HepG2 (cell line): Measurements from ENCODE around the gene PSMD8. TPM values are rescaled to one million over a fixed set of nuclear protein-coding genes. Genes with fewer than 3 reads are reported as not detected.
A peak's percentile ranks its signal among the peaks of the same experiment; 100 is the strongest.

Experiments
- ARNT2 ChIP-seq: sonication (generic); formaldehyde crosslinking; IDR thresholded peaks from 2 replicates; pipeline ENCODE4 v1.8.0; 2022; ENCODE audit warnings: mild to moderate bottlenecking, low read depth, missing genetic modification reagents, moderate library complexity
- JDP2 ChIP-seq: sonication (generic); formaldehyde crosslinking; IDR thresholded peaks from 2 replicates; pipeline ENCODE4 v1.8.1; 2022; ENCODE audit warnings: missing genetic modification reagents, borderline replicate concordance
- KDM2A ChIP-seq: sonication (generic); formaldehyde crosslinking; IDR thresholded peaks from 2 replicates; pipeline ENCODE4 v1.4.0; 2020; ENCODE audit warnings: low read depth, missing genetic modification reagents, borderline replicate concordance
- MBD4 ChIP-seq: IDR thresholded peaks from 2 replicates; pipeline ENCODE4 v1.6.1; 2012; ENCODE audit warnings: low read length, inconsistent platforms, borderline replicate concordance
- NR3C1 ChIP-seq: sonication (generic); formaldehyde crosslinking; IDR thresholded peaks from 2 replicates; pipeline ENCODE4 v1.4.0; 2020; ENCODE audit warnings: missing genetic modification reagents
- RNF219 ChIP-seq: sonication (generic); formaldehyde crosslinking; IDR thresholded peaks from 2 replicates; pipeline ENCODE4 v1.5.0; 2020; ENCODE audit warnings: mild to moderate bottlenecking, missing genetic modification reagents
- SAFB2 ChIP-seq: sonication (generic); formaldehyde crosslinking; IDR thresholded peaks from 2 replicates; pipeline ENCODE4 v1.5.1; 2020; ENCODE audit warnings: missing genetic modification reagents, low read depth, mild to moderate bottlenecking, borderline replicate concordance
- TOE1 ChIP-seq: sonication (generic); formaldehyde crosslinking; IDR thresholded peaks from 2 replicates; pipeline ENCODE4 v1.4.0; 2020; ENCODE audit warnings: mild to moderate bottlenecking, missing genetic modification reagents
- YEATS4 ChIP-seq: sonication (generic); formaldehyde crosslinking; IDR thresholded peaks from 2 replicates; pipeline ENCODE4 v1.4.0; 2020; ENCODE audit warnings: missing genetic modification reagents, borderline replicate concordance
- ZBTB7A ChIP-seq: sonication (generic); formaldehyde crosslinking; IDR thresholded peaks from 2 replicates; pipeline ENCODE4 v1.8.0; 2022; ENCODE audit warnings: mild to moderate bottlenecking, missing genetic modification reagents
- ZNF138 ChIP-seq: sonication (generic); formaldehyde crosslinking; IDR thresholded peaks from 2 replicates; pipeline ENCODE4 v1.5.0; 2020; ENCODE audit warnings: mild to moderate bottlenecking, low read depth, missing genetic modification reagents
- ZNF180 ChIP-seq: sonication (generic); formaldehyde crosslinking; IDR thresholded peaks from 2 replicates; pipeline ENCODE4 v1.4.0; 2020; ENCODE audit warnings: low read depth, missing genetic modification reagents, borderline replicate concordance
- ZNF235 ChIP-seq: sonication (generic); formaldehyde crosslinking; IDR thresholded peaks from 2 replicates; pipeline ENCODE4 v1.8.1; 2023; ENCODE audit warnings: mild to moderate bottlenecking, missing genetic modification reagents, borderline replicate concordance
- ZNF24 ChIP-seq: fragments of 450-650 bp; IDR thresholded peaks from 2 replicates; pipeline ENCODE4 v1.6.1; 2017; ENCODE audit warnings: antibody characterized with exemption, mild to moderate bottlenecking
- ZNF350 ChIP-seq: sonication (generic); formaldehyde crosslinking; IDR thresholded peaks from 2 replicates; pipeline ENCODE4 v1.4.0; 2020; ENCODE audit warnings: mild to moderate bottlenecking, low read depth, missing genetic modification reagents, borderline replicate concordance
- ZNF891 ChIP-seq: sonication (generic); formaldehyde crosslinking; IDR thresholded peaks from 2 replicates; pipeline ENCODE4 v1.5.0; 2020; ENCODE audit warnings: mild to moderate bottlenecking, missing genetic modification reagents
- polyA plus RNA-seq, 8 experiments: library from polyadenylated mRNA; depleted of rRNA in 3 of 8; stranded (reverse) in 7 of 8; unstranded in 1 of 8; fragments of >200 nt; fragmentation: Illumina TruSeq in 4 of 8; extraction: Trizol in 4 of 8; gene quantifications; 2 replicates each; pipeline versions ENCODE4 v1.2.1 to v1.2.3, GENCODE V29; 2011 to 2016; ENCODE audit warnings: low read depth in 4 of 8, missing spikeins in 1 of 8, mixed read lengths in 1 of 8; ENCODE audit not compliant: insufficient read depth in 1 of 8
- total RNA-seq, 5 experiments: library from RNA; depleted of rRNA; stranded (reverse); fragments of >200 nt; fragmentation: Illumina TruSeq; extraction: Trizol; gene quantifications; 2 replicates each; pipeline ENCODE4 v1.2.3, GENCODE V29; 2016; ENCODE audit warnings: low read depth in 1 of 5
- TF ChIP-seq, protein P1 (sequence below): sonication (generic); formaldehyde crosslinking; IDR thresholded peaks from 2 replicates; pipeline ENCODE4 v1.4.0; 2020; ENCODE audit warnings: missing genetic modification reagents
- TF ChIP-seq, protein P2 (sequence below): sonication (generic); formaldehyde crosslinking; IDR thresholded peaks from 2 replicates; pipeline ENCODE4 v1.4.0; 2020; ENCODE audit warnings: missing genetic modification reagents
- TF ChIP-seq, protein P3 (sequence below): sonication (generic); formaldehyde crosslinking; IDR thresholded peaks from 2 replicates; pipeline ENCODE4 v1.5.1; 2020; ENCODE audit warnings: missing genetic modification reagents, mild to moderate bottlenecking, borderline replicate concordance

PSMD8 gene
- total and polyA plus RNA-seq, 2 of the 13 experiments (the other 11 are each of a cell fraction or from before 2014, with no cell fraction given) = 162 to 296 TPM

DNA sequence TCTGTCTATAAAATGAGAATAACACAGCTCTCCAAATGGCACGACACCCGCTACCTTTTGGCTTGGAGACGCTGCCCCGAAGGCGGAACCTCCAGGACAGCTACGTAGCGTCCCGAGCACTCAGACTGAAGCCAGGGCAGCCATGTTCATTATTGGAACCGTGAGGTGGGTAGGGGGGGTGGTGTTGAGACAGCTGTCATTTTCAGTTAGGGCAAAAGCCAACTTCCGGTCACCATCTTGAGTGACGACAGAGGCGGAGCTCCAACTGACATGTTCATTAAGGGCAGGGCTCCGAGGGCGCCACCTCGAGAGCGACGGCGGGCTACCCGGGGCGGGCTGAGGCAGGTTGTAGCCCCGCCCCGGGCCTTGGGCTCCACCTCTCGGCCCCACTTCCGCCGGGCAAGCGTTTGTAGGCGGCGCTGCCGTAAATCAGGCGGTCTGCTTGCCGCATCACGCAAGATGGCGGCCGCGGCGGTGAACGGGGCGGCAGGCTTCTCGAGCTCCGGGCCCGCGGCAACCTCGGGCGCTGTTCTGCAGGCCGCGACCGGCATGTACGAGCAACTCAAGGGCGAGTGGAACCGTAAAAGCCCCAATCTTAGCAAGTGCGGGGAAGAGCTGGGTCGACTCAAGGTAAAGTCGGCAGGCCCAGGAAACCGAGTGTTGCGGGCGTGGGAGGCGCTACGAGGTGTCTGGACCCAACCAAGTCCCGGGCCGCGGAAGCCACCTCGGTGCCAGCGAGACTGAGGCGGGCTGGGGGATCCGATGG lies at the start of gene PSMD8 (continued):
- TF ChIP-seq, protein P1, sequence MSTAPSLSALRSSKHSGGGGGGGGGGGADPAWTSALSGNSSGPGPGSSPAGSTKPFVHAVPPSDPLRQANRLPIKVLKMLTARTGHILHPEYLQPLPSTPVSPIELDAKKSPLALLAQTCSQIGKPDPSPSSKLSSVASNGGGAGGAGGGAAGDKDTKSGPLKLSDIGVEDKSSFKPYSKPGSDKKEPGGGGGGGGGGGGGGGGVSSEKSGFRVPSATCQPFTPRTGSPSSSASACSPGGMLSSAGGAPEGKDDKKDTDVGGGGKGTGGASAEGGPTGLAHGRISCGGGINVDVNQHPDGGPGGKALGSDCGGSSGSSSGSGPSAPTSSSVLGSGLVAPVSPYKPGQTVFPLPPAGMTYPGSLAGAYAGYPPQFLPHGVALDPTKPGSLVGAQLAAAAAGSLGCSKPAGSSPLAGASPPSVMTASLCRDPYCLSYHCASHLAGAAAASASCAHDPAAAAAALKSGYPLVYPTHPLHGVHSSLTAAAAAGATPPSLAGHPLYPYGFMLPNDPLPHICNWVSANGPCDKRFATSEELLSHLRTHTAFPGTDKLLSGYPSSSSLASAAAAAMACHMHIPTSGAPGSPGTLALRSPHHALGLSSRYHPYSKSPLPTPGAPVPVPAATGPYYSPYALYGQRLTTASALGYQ = peak; percentile 19; the same call in 1 of the 2 replicates
- TF ChIP-seq TOE1 (CRISPR knock-in tag) = peak; percentile 33; the same call in 1 of the 2 replicates
- TF ChIP-seq, protein P2, sequence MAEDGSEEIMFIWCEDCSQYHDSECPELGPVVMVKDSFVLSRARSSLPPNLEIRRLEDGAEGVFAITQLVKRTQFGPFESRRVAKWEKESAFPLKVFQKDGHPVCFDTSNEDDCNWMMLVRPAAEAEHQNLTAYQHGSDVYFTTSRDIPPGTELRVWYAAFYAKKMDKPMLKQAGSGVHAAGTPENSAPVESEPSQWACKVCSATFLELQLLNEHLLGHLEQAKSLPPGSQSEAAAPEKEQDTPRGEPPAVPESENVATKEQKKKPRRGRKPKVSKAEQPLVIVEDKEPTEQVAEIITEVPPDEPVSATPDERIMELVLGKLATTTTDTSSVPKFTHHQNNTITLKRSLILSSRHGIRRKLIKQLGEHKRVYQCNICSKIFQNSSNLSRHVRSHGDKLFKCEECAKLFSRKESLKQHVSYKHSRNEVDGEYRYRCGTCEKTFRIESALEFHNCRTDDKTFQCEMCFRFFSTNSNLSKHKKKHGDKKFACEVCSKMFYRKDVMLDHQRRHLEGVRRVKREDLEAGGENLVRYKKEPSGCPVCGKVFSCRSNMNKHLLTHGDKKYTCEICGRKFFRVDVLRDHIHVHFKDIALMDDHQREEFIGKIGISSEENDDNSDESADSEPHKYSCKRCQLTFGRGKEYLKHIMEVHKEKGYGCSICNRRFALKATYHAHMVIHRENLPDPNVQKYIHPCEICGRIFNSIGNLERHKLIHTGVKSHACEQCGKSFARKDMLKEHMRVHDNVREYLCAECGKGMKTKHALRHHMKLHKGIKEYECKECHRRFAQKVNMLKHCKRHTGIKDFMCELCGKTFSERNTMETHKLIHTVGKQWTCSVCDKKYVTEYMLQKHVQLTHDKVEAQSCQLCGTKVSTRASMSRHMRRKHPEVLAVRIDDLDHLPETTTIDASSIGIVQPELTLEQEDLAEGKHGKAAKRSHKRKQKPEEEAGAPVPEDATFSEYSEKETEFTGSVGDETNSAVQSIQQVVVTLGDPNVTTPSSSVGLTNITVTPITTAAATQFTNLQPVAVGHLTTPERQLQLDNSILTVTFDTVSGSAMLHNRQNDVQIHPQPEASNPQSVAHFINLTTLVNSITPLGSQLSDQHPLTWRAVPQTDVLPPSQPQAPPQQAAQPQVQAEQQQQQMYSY (CRISPR knock-in tag) = no peak
- no peak for TF ChIP-seq JDP2
- TF ChIP-seq ZNF24 = no peak
- TF ChIP-seq ZBTB7A (CRISPR knock-in tag) = no peak
- no peak for TF ChIP-seq MBD4
- peak; percentile 94 for TF ChIP-seq ARNT2
- TF ChIP-seq ZNF891 (CRISPR knock-in tag) = peak; percentile 98
- peak; percentile 95 for TF ChIP-seq YEATS4
- TF ChIP-seq RNF219 (CRISPR knock-in tag) = no peak; the same call in 1 of the 2 replicates
- peak; percentile 84 for TF ChIP-seq ZNF350 (CRISPR knock-in tag)
- TF ChIP-seq ZNF138 (CRISPR knock-in tag) = peak; percentile 91
- 0 out of 2 replicates have a peak, but pooled peaks have one; percentile 72 for TF ChIP-seq NR3C1 (CRISPR knock-in tag)
- TF ChIP-seq KDM2A (CRISPR knock-in tag) = peak; percentile 92
- peak; percentile 92; the same call in 1 of the 2 replicates for TF ChIP-seq SAFB2 (CRISPR knock-in tag)
- no peak for TF ChIP-seq ZNF180 (CRISPR knock-in tag)
- peak; percentile 75; the same call in 1 of the 2 replicates for TF ChIP-seq ZNF235 (CRISPR knock-in tag)
- TF ChIP-seq, protein P3, sequence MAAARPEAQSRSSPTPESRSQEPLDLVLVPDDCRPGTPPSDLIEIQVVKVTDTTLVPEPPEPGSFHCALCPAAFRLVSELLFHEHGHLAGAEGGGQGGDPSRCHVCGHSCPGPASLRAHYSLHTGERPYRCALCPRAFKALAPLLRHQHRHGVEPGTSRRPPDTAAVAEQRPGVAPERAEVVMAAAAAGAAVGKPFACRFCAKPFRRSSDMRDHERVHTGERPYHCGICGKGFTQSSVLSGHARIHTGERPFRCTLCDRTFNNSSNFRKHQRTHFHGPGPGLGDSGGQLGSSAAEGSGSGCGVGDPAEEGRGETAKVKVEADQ (CRISPR knock-in tag) = peak; percentile 34; the same call in 1 of the 2 replicates
